OCI-LY3 (cell line): ENCODE measurements around the gene RAB7A.

Source experiments
- EZH2phosphoT487 ChIP-seq: fragments of 200-600 bp; shearing (Covaris generic); IDR thresholded peaks from 2 replicates; pipeline ENCODE4 v1.6.1; 2018; ENCODE audit warnings: antibody characterized with exemption, mixed run types, low read depth
- TF ChIP-seq, protein P1 (sequence below): fragments of 200-600, 300-600 bp; sonication (generic); IDR thresholded peaks from 2 replicates; pipeline ENCODE4 v1.5.1; 2014; ENCODE audit warnings: antibody characterized with exemption, low read length, low read depth

- TF ChIP-seq, protein P1, sequence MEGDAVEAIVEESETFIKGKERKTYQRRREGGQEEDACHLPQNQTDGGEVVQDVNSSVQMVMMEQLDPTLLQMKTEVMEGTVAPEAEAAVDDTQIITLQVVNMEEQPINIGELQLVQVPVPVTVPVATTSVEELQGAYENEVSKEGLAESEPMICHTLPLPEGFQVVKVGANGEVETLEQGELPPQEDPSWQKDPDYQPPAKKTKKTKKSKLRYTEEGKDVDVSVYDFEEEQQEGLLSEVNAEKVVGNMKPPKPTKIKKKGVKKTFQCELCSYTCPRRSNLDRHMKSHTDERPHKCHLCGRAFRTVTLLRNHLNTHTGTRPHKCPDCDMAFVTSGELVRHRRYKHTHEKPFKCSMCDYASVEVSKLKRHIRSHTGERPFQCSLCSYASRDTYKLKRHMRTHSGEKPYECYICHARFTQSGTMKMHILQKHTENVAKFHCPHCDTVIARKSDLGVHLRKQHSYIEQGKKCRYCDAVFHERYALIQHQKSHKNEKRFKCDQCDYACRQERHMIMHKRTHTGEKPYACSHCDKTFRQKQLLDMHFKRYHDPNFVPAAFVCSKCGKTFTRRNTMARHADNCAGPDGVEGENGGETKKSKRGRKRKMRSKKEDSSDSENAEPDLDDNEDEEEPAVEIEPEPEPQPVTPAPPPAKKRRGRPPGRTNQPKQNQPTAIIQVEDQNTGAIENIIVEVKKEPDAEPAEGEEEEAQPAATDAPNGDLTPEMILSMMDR = no peak
- TF ChIP-seq EZH2phosphoT487 = no peak
These were observed 49.3 kb downstream of the RAB7A start for GRCh38 chr3:128775241-128775640.
